ENCODE data around the gene TUBD1. TPM values are rescaled to one million over a fixed set of nuclear protein-coding genes. Genes with fewer than 3 reads are reported as not detected.

The TUBD1 gene
- total RNA-seq, 1 donor from 2014 or later, result 7.6 TPM

- TF ChIP-seq CTCF (IDR thresholded peaks at IDR 0.05; ENCODE audit: insufficient read depth, low read length, severe bottlenecking), result no peak
- Histone ChIP-seq H3K27me3 (ENCODE audit: control insufficient read depth, insufficient read depth, low read length) (no peaks in the 10 kb centered on the region), H3K4me3 (ENCODE audit: low read depth, low read length) (no peak overlapping the region), H3K36me3 (ENCODE audit: control insufficient read depth, insufficient read depth, low read length) (no peaks in the 10 kb centered on the region)
- no peak for FAIRE-seq
- no peak for DNase-seq (ENCODE audit: low read depth)
These were observed 64.3 kb downstream of the TUBD1 start for GRCh38 chr17:59828478-59828760.

- H3K4me3 ChIP-seq (ENCODE audit: low read depth, low read length), result no peak overlapping the region
- no peak for FAIRE-seq
- TF ChIP-seq CTCF (IDR thresholded peaks at IDR 0.05; ENCODE audit: insufficient read depth, low read length, severe bottlenecking), result no peak
- no peak for DNase-seq (ENCODE audit: low read depth)
- H3K36me3 ChIP-seq (ENCODE audit: control insufficient read depth, insufficient read depth, low read length), result no peaks in the 10 kb centered on the region
- no peaks in the 10 kb centered on the region for H3K27me3 ChIP-seq (ENCODE audit: control insufficient read depth, insufficient read depth, low read length)
These were observed 64.8 kb downstream of the TUBD1 start for GRCh38 chr17:59827721-59828477.

GRCh38 chr17:59826706-59827453 lies 65.9 kb downstream of the TUBD1 start:
- no peak for TF ChIP-seq CTCF (IDR thresholded peaks at IDR 0.05; ENCODE audit: insufficient read depth, low read length, severe bottlenecking)
- Histone ChIP-seq H3K27me3 (ENCODE audit: control insufficient read depth, insufficient read depth, low read length) (no peaks in the 10 kb centered on the region), H3K36me3 (ENCODE audit: control insufficient read depth, insufficient read depth, low read length) (no peaks in the 10 kb centered on the region), H3K4me3 (ENCODE audit: low read depth, low read length) (no peak overlapping the region)
- FAIRE-seq, result no peak
- no peak for DNase-seq (ENCODE audit: low read depth)

- no peak for TF ChIP-seq CTCF (IDR thresholded peaks at IDR 0.05; ENCODE audit: insufficient read depth, low read length, severe bottlenecking)
- Histone ChIP-seq H3K36me3 (ENCODE audit: control insufficient read depth, insufficient read depth, low read length) (no peaks in the 10 kb centered on the region), H3K27me3 (ENCODE audit: control insufficient read depth, insufficient read depth, low read length) (no peaks in the 10 kb centered on the region), H3K4me3 (ENCODE audit: low read depth, low read length) (no peak overlapping the region)
- FAIRE-seq (no peak), DNase-seq (ENCODE audit: low read depth) (peak; percentile 58)
These were observed 67.0 kb downstream of the TUBD1 start for GRCh38 chr17:59825533-59826322.

GRCh38 chr17:59815965-59816364 lies 76.8 kb downstream of the TUBD1 start:
- no peak for DNase-seq (ENCODE audit: low read depth)
- no peak for TF ChIP-seq CTCF (IDR thresholded peaks at IDR 0.05; ENCODE audit: insufficient read depth, low read length, severe bottlenecking)
- no peak overlapping the region for H3K4me3 ChIP-seq (ENCODE audit: low read depth, low read length)
- H3K27me3 ChIP-seq (ENCODE audit: control insufficient read depth, insufficient read depth, low read length), result no peaks in the 10 kb centered on the region
- no peak for FAIRE-seq
- H3K36me3 ChIP-seq (ENCODE audit: control insufficient read depth, insufficient read depth, low read length), result peaks cover 1% of the 10 kb centered on the region

Data from bronchial epithelial cell (primary cell).